Mucosa of gallbladder (tissue), 1 donor: ENCODE data around the gene RNF128. TPM values are rescaled to one million over a fixed set of nuclear protein-coding genes. Genes with fewer than 3 reads are reported as not detected.
"Not testable (repeated sequence)": the region's sequence is repeated elsewhere in the genome, so short reads cannot be mapped to it uniquely, and the experiment has no call there.

Experiments used
- DNase-seq: peaks from one replicate; pipeline ENCODE4 v3.0.0-alpha.2; 2020; ENCODE audit warnings: low spot score
- total RNA-seq: library from RNA; stranded (reverse); gene quantifications from one replicate; pipeline ENCODE4 v1.2.1, GENCODE V29; 2021
- donor health status: DM: no; HTN: no; CAD: no.

Gene RNF128
- total RNA-seq, 1 donor from 2014 or later = 144 TPM

- no peak for DNase-seq
These were observed 16.3 kb downstream of the RNF128 start for GRCh38 chrX:106742805-106743204.

DNA sequence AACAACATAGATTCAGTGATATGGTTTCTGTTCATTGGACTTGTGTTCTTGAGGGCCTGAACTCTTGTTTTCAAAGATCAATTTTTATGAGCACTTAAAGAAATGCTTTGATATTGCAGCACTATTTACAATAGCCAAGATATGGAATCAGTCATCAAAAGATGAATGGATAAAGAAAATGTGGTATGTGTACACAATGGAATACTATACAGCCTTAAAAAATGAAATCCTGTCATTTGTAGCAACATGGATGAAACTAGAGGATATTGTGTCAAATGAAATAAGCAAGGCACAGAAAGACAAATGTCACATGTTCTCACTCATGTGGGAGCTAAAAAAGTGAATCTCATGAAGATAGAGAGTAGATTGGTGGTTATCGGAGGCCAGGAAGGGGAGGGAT, 21.9 kb downstream of the RNF128 start:
- DNase-seq = no peak

DNA sequence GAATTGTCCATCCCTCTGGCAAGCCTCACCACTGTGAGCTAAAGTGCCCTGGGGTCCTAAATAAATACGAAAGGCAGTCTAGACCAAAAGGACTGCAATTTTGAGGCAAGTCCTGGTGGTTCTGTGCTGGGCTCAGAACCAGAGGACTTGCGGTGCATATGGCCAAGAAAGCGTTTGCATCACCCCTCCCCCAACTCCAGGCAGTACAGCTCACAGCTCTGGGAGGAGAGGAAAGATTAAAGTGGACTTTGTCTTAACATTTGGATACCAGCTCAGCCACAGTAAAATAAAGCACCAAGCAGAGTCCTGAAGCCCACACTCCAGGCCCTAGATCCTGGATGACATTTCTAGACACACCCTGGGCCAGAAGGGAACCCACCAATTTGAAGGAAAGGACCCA, 24.9 kb downstream of the RNF128 start:
- DNase-seq = no peak

GRCh38 chrX:106752101-106752678, 25.7 kb downstream of the RNF128 start:
- no peak for DNase-seq

DNA sequence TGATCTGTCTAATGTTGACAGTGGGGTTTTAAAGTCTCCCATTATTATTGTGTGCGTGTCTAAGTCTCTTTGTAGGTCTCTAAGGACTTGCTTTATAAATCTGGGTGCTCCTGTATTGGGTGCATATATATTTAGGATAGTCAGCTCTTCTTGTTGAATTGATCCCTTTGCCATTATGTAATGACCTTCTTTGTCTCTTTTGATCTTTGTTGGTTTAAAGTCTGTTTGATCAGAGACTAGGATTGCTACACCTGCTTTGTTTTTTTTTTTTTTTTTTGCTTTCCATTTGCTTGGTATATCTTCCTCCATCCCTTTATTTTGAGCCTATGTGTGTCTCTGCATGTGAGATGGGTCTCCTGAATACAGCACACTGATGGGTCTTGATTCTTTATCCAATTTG, 42.8 kb downstream of the RNF128 start:
- not testable (repeated sequence) for DNase-seq

- no peak for DNase-seq
These were observed 48.5 kb downstream of the RNF128 start for GRCh38 chrX:106774981-106775380.

DNA sequence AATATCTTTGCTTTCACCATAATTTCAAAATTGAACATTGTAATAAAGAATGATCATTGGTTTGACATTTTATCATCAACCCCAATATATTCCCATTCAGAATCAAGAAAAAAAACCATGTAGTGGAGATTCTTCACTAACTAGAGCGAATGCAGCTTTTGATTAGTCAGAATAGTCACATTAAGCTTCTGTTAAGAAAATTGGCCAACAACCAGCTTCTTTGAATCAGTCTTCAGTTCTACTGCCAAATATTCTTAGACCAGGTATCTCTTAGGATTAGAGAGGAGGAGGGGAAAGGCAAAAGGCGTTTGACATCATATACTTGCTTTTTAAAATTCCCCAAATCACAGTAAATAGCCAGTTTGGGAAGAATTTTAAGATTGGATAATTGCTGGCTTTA, 53.8 kb downstream of the RNF128 start:
- no peak for DNase-seq

- no peak for DNase-seq
These were observed 54.3 kb downstream of the RNF128 start for GRCh38 chrX:106780664-106781377.

DNA sequence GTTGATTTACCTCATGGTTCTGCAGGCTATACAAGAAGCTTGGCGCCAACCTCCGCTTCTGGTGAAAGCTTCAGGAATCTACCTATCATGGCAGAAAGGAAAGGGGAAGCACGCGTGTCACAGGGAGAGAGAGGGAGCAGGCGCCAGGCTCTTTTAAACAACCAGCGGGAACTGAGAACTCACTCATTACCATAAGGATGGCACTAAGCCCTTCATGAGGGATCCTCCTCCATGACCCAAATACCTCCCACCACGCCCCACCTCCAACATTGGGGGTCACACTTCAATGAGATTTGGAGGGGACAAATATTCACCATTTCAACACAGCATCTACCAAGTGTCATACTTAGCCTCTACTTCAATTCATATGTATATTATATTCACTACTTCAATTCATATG, 57.2 kb downstream of the RNF128 start:
- no peak for DNase-seq

GRCh38 chrX:106791495-106791894, 65.0 kb downstream of the RNF128 start:
- DNase-seq = no peak

DNA sequence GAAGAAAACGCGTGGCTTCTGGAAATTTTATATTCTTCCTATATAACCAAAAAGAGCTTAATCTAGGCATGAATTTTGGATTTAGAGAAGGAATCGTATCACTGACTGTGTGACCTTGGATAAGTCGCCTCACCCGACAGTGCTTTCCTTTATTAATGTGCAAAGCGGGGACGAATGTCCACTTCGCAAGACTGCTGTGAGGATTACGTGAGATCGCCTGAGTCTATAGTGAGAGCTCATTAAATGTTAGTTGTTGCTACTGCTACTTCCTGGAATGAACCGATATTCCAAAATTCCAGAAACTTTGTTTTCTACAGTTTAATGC, 75.5 kb downstream of the RNF128 start:
- DNase-seq = no peak

- peak; percentile 84 for DNase-seq
These were observed 76.1 kb downstream of the RNF128 start, which contains the start of gene TBC1D8B for GRCh38 chrX:106802388-106803275. TBC1D8B (plus strand) TSS chrX:106802673; CDS start chrX:106802854, 181 bp downstream.

DNA sequence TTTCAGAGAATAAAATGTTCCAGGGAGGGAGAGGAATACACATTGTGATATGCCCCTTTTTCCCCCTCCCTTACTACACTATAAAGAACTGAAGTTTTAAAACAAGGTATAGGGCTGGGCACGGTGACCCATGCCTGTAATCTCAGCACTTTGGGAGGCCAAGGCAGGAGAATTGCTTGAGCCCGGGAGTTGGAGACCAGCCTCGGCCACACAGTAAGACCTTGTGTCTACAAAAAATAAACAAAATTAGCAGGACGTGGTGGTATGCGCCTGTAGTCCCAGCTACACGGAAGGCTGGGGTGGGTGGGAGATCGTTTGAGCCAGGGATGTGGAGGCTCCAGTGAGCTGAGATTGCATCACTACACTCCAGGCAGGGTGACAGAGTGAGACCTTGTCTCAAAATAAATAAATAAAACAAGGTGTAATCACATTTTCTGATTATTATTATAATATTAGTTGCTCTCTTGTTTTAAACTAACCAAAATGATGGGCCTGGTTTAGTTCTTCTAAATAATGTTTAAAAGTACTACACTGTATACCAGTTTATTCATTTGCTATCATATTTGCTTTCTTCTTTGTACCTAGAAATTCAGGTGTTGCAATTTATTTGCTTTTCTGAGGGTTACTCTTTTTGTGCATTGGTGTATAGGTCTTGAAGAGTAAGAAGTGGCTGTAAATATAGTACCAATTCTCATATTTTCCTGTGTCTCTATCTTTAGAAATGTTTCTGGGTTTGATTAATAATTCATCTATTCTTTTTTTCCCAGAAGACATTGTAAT, 84.8 kb downstream of the RNF128 start:
- no peak for DNase-seq

GRCh38 chrX:106812930-106813329, 86.4 kb downstream of the RNF128 start:
- DNase-seq = not testable (repeated sequence)

DNA sequence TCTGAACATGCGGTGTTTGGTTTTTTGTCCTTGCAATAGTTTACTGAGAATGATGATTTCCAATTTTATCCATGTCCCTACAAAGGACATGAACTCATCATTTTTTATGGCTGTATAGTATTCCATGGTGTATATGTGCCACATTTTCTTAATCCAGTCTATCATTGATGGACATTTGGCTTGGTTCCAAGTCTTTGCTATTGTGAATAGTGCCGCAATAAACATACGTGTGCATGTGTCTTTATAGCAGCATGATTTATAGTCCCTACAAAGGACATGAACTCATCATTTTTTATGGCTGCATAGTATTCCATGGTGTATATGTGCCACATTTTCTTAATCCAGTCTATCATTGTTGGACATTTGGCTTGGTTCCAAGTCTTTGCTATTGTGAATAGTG, 87.6 kb downstream of the RNF128 start:
- not testable (repeated sequence) for DNase-seq

Other genes starting within 250 kb of the RNF128 start
- gene RADX, start 114.7 kb upstream of the RNF128 start, total RNA-seq = 1.7 TPM
- gene TBC1D8B, start 76.0 kb downstream of the RNF128 start, total RNA-seq = 14.6 TPM
- gene RIPPLY1, start 176.6 kb downstream of the RNF128 start, total RNA-seq = not detected
- 236 TPM for gene CLDN2, start 193.7 kb downstream of the RNF128 start, total RNA-seq